Endodermal cell (in vitro differentiated cells): Measurements from ENCODE around the gene UGT2B15. TPM values are rescaled to one million over a fixed set of nuclear protein-coding genes. Genes with fewer than 3 reads are reported as not detected.

Experiments
- DNase-seq: peaks from one replicate; pipeline ENCODE4 v3.0.0-alpha.2; 2017
- H3K27ac ChIP-seq: 2 replicates; pipeline ENCODE4 v1.5.1; 2013; ENCODE audit warnings: mild to moderate bottlenecking, low read depth, low read length, moderate library complexity
- H3K27me3 ChIP-seq: 2 replicates; pipeline ENCODE4 v1.6.1; 2013; ENCODE audit warnings: mild to moderate bottlenecking, low read length, moderate library complexity; ENCODE audit not compliant: insufficient read depth, control insufficient read depth, poor library complexity, severe bottlenecking
- H3K36me3 ChIP-seq: 2 replicates; pipeline ENCODE4 v1.7.0; 2013; ENCODE audit warnings: mild to moderate bottlenecking, low read length, moderate library complexity; ENCODE audit not compliant: control insufficient read depth, insufficient read depth
- H3K4me1 ChIP-seq: one replicate; pipeline ENCODE4 v1.7.0; 2013; ENCODE audit warnings: low read length; ENCODE audit not compliant: control insufficient read depth, insufficient read depth
- H3K4me3 ChIP-seq: 2 replicates; pipeline ENCODE4 v1.5.1; 2013; ENCODE audit warnings: mild to moderate bottlenecking, low read length, moderate library complexity
- H3K9ac ChIP-seq: 2 replicates; pipeline ENCODE4 v1.6.1; 2013; ENCODE audit warnings: mild to moderate bottlenecking, low read length, moderate library complexity; ENCODE audit not compliant: poor library complexity, severe bottlenecking; ENCODE audit errors: extremely low read depth
- H3K9me3 ChIP-seq: 2 replicates; pipeline ENCODE4 v1.6.1; 2013; ENCODE audit warnings: mild to moderate bottlenecking, low read length, moderate library complexity; ENCODE audit not compliant: control insufficient read depth
- H3K27ac Mint-ChIP-seq: 2 replicates; pipeline ENCODE4 v1.8.0; 2020; ENCODE audit warnings: mixed read lengths
- H3K27me3 Mint-ChIP-seq: 2 replicates; pipeline ENCODE4 v1.8.0; 2021; ENCODE audit warnings: mild to moderate bottlenecking, mixed read lengths; ENCODE audit not compliant: insufficient read depth
- H3K36me3 Mint-ChIP-seq: 2 replicates; pipeline ENCODE4 v1.8.0; 2020; ENCODE audit warnings: low read depth, mixed read lengths
- H3K4me1 Mint-ChIP-seq: 2 replicates; pipeline ENCODE4 v1.8.0; 2020; ENCODE audit warnings: mixed read lengths
- H3K4me3 Mint-ChIP-seq: 2 replicates; pipeline ENCODE4 v1.8.0; 2020; ENCODE audit warnings: mild to moderate bottlenecking, moderate library complexity, mixed read lengths
- H3K9me3 Mint-ChIP-seq: 2 replicates; pipeline ENCODE4 v1.8.0; 2020; ENCODE audit warnings: mild to moderate bottlenecking, mixed read lengths
- CTCF ChIP-seq: fragments of 200-600 bp; sonication (generic); conservative IDR thresholded peaks from 2 replicates; pipeline ENCODE4 v1.5.0; 2021; ENCODE audit warnings: antibody characterized with exemption, mild to moderate bottlenecking
- WGBS, 2 experiments: methylation state at CpG; one replicate each; pipeline versions ENCODE4 v1.1.5 to v1.1.7; 2013; ENCODE audit warnings: missing lambda C conversion rate in 2 of 2, mixed read lengths in 1 of 2; ENCODE audit not compliant: insufficient coverage in 1 of 2, insufficient read length in 1 of 2; 5-methylcytosine and 5-hydroxymethylcytosine counted together
- total RNA-seq, 2 donors: library from RNA; stranded (reverse); fragmentation: NEBNext Ultra II Directional in 1 of 2; extraction: Animal tissue kit (Norgen Biotek cat#: 25700) in 1 of 2; gene quantifications; 2 replicates in 1 of 2; 3 replicates in 1 of 2; pipeline ENCODE4 v1.2.1, GENCODE V29; 2021

UGT2B15 gene
- total RNA-seq, 2 donors from 2014 or later = not detected

- H3K27ac Mint-ChIP-seq = no peak overlapping the region
Observed at GRCh38 chr4:68615699-68616422, 54.6 kb downstream of the UGT2B15 start.

GRCh38 chr4:68613752-68614151 is 56.7 kb downstream of the UGT2B15 start:
- TF ChIP-seq CTCF = no peak
- H3K36me3 ChIP-seq = no peaks in the 10 kb centered on the region
- no peaks in the 10 kb centered on the region for H3K9me3 ChIP-seq
- no peak for DNase-seq
- Mint-ChIP-seq H3K4me1 (no peaks in the 10 kb centered on the region), H3K27ac (no peak overlapping the region), H3K36me3 (no peaks in the 10 kb centered on the region), H3K9me3 (no peaks in the 10 kb centered on the region), H3K27me3 (no peaks in the 10 kb centered on the region), H3K4me3 (no peak overlapping the region)
- no peak overlapping the region for H3K4me3 ChIP-seq
- no peak overlapping the region for H3K27ac ChIP-seq
- H3K4me1 ChIP-seq = no peaks in the 10 kb centered on the region
- H3K9ac ChIP-seq = no peak overlapping the region
- no peaks in the 10 kb centered on the region for H3K27me3 ChIP-seq
- WGBS, 2 experiments = 100% methylated on average over 1 of the region's 1 CpG; no CpG with 5 or more reads in 1 of the 2 experiments

More at GRCh38 chr4:68615699-68616422, 54.6 kb downstream of the UGT2B15 start:
- Mint-ChIP-seq H3K36me3 (no peaks in the 10 kb centered on the region), H3K9me3 (no peaks in the 10 kb centered on the region), H3K4me3 (no peak overlapping the region), H3K4me1 (peaks cover 6% of the 10 kb centered on the region), H3K27me3 (no peaks in the 10 kb centered on the region)
- Histone ChIP-seq H3K4me1 (no peaks in the 10 kb centered on the region), H3K9ac (no peak overlapping the region), H3K27me3 (no peaks in the 10 kb centered on the region), H3K36me3 (no peaks in the 10 kb centered on the region), H3K27ac (no peak overlapping the region), H3K9me3 (no peaks in the 10 kb centered on the region), H3K4me3 (no peak overlapping the region)
- TF ChIP-seq CTCF = no peak
- no peak for DNase-seq
- WGBS, 2 experiments = 86 to 96% methylated on average over 1 to 11 of the region's 11 CpGs

- Mint-ChIP-seq H3K36me3 (no peaks in the 10 kb centered on the region), H3K27ac (no peak overlapping the region), H3K27me3 (no peaks in the 10 kb centered on the region), H3K4me3 (no peak overlapping the region), H3K4me1 (no peaks in the 10 kb centered on the region), H3K9me3 (peaks cover 2% of the 10 kb centered on the region)
- TF ChIP-seq CTCF = no peak
- Histone ChIP-seq H3K9ac (no peak overlapping the region), H3K9me3 (peaks cover 7% of the 10 kb centered on the region), H3K4me1 (no peaks in the 10 kb centered on the region), H3K27ac (no peak overlapping the region), H3K36me3 (no peaks in the 10 kb centered on the region), H3K27me3 (no peaks in the 10 kb centered on the region), H3K4me3 (no peak overlapping the region)
- 100% methylated on average over 1 of the region's 1 CpG; no CpG with 5 or more reads in 1 of the 2 experiments for WGBS, 2 experiments
- DNase-seq = no peak
Observed at GRCh38 chr4:68606240-68606639, 64.2 kb downstream of the UGT2B15 start.
